Inflammatory macrophage treated with lipopolysaccharide for 1 hour (primary cell): ENCODE measurements around the gene DELE1.

ENCODE experiments used
- DNase-seq, 2 donors: peaks; one replicate each; pipeline ENCODE4 v3.0.0-alpha.2; 2020 to 2022

DELE1 gene, protein sequence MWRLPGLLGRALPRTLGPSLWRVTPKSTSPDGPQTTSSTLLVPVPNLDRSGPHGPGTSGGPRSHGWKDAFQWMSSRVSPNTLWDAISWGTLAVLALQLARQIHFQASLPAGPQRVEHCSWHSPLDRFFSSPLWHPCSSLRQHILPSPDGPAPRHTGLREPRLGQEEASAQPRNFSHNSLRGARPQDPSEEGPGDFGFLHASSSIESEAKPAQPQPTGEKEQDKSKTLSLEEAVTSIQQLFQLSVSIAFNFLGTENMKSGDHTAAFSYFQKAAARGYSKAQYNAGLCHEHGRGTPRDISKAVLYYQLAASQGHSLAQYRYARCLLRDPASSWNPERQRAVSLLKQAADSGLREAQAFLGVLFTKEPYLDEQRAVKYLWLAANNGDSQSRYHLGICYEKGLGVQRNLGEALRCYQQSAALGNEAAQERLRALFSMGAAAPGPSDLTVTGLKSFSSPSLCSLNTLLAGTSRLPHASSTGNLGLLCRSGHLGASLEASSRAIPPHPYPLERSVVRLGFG

DNA sequence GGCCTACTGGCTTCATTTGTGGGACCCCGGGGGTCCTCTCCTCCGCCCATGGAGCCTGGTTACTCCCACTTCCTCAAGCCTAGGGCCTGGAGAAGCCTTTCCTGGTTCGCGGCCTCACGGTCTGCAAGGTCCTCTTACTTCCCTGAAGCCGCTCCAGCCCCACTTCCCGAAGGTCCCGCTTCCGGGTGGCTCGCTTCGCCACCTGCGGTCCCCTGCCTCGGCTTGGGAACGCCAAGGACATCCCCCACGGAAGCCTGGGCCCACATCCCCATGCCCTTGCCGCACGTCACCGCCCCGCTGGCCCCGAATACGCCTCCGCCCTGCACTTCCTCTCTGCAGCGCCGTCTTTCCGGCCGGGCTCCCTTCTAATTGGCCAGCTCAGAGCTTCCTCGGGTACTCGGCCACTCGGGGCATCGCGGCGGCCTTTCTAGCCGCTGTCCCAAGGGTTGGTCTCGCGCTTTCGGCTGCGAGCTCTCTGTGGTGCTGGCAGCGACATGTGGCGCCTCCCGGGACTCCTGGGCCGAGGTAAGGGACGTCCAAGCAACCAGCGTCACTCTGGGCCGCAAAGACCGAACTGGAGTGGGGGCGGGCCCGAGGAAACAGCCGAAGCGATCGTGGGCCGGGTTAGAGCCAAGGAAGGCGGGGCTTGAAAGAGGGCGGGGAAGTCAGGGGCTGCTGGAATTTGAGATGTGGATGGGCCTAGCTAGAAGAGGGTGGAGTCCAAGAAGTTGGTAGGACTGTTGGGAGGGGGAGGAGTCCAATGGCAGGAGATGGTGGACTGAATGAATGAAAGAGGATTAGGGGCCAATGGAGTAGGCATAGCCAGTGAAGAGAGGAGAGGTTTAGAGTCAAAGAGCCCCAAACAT, at the start of gene DELE1:
Gene DELE1, plus strand, starts transcription at position 424 of the 866 bp plus-strand sequence. Its CDS starts 71 bp downstream, at position 495.
- peak; percentile 93 to 94 for DNase-seq

DNA sequence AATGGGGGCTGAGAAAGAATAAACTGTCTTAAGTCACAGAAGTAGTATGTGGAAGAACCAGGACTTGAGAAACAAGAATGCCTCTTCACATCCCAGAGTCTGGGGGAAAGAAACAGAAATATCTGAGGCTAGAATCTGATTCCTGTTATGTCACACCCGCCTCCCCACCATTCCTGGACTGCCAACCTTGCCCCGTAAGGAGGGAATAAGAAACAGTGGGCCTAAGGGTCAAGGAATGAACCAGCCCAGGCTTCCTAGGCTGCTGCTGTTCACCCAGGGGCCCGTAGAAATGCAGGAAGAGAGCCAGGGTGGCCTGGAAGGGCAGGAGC, 49.8 kb upstream of the DELE1 start:
- no peak for DNase-seq

DNA sequence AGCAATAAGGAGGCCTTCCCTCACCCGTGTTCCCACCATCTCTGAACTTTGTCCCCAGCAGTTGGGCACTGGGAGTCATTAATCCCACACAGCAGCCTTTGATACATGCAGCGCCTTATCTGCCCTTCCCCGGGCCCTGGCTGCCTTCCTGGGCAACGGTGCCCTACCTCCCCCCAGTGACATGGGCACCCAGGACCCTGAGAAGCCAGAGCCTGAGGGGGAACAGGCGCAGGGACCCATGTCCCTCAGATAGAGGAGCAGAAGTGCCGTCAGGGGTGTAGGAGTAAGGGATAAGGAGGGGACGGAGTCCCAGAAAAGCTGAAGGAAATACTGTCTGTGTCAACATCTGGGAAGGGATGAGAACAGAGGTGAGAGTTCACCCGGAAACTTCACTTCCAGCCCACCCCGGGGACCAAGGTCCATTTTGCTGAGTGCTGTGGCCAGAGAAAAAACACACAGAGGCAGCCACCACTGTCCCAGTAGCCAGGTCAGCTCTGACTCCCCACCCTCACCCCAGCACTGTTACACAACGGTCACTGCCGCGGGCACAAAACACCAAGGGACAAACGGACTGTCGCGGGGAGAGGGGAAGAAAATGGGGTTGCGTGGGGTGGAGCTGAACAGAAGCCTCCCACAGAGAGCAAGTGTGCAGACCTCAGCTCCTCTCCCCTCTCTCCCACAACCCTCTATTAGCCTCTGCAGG, 49.3 kb upstream of the DELE1 start:
- no peak for DNase-seq

DNA sequence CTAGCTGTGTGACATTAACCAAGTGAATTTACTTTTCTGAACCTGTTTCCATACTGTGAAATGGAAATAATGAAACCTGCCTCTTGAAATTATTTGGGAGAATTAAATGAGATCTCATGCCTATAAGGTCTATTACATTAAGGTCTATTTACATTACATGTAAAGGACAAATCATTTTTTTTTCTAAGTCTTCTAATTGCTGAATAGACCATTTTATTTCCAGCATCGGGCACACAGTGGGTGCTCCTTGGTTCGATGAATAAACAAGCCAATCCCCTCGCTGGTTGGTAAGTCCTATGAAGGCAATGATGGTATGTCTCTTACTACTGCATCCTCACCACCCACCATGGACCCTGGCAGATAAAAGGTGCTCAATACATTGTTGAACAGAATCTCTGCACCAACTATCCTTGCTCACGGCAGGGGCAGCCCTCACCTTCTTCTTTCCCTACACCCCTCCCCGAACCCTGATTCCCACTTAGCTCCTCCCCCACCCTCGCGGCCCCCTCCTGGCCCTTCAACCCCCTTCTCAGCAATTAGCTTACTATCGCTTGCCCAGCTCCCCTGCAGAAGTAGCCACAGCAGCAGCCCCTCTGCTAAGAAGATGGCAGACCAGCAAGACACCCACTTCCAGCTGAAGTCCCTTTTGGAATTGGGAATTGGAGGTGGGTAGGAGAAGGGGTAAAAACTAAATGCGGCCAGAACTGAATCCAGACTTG, 48.5 kb upstream of the DELE1 start:
- no peak for DNase-seq

DNA sequence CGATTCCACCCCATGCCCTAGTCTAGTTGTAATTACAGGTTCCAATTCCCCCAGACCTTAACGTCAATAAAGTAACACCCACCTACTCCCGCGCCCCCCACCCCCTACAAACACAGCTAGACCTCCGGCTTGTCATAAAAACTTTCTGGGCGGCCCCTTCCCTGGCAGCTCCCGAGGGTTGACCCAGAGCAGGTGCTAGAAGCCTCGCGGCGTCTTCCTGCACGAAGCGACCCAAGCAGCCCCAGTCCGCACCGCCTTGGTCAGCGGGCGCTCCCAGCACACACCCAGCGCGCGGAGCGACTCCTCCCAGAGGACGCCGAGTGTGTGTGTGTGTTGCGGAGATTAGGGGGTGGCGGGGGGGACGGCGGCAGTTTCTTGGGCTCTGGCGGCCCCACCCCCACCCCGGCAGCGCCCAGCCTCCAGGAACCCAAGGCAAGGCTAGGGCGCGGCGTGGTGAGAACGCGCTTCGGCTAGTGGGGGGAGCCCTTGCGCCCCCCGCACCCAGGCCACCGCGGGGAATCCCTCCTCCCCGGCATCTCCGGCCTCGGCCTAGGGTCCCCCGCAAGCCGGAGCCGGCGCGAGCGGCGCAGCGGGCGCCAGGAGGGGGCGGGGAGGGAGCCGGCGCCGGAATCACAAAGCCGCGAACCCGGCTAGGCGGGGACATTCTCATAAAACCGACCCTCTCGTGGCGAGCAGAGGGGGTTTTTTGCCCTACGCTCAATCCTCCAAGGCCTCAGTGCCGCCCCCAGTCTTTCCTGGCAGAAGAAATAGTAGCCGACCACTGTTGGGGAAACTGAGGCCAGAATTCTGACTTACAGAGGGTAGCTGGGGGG, 47.7 kb upstream of the DELE1 start:
- no peak for DNase-seq

DNA sequence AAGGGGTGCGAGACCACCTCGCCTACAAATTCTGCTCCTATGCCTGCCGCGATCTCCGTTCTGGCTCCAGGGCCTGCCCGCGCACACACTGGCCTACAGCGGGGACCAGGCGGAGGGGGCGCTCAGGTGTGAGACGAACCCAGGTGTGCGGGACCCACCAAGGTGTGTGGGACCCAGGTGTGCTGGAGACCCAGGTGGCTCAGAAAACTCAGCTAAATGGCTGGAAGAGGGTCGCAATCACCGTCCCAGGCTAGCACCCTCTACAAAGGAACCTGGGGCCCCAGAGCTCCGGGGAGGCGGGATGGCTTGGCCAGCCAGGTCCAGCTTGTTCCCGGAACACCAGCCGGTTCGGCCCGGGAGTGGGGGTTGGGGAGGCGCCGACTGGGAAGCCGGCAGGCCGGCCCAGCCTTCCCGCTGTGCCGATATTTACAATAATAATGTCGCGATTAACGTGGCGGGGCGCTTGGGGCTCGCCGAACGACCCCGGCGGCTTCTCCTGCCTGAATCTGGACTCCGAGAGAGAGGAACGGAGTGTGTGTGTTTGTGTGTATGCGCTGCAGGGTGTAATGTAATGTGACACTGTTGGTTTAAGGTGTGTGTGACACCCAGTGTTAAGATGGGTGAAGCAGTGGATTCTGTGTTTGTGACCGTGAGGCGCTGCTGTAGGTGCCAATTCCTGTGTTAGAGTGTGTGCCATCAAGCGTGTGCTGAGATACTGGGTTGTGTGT, 46.9 kb upstream of the DELE1 start:
- DNase-seq: no peak

DNA sequence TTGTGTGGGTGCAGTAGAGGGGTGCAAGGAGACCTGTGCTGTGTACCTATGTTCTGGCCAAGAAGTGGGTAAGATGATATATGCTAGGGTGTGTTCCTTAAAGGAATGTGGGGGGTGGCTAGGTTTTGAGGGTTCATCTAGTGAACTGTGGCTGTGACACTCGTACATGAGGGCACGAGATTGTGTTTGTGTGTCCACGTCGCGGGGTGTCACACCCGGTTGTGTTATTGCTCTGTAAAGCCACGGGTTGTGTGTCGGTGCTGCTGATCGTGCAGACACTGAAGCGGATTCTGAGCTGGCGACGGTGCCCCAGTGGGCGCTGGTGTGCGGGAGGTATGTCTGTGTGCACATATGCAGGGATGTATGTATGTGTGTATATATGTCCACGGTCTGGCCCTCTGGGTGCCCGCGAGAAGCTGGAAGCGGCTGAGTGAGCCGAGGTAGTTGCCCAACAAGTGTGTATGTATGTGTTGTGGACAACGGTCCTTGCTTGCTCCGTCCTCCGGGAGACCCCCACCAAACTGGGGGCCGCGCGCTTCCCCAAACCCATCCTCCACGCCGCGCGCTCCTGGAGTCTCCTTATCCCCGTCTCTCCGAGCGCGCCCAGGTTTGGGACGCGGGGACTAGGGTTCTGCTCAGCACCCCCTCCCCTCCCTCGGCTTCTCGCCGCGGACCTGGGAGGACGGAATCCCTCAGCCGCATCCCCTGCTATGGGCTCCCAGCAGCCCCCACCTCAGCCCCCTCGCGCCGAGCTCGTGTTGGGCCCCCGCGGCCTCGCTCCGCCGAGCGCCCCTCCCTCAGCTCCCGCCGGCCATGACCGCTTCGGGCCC, 46.1 kb upstream of the DELE1 start:
- DNase-seq: no peak

DNA sequence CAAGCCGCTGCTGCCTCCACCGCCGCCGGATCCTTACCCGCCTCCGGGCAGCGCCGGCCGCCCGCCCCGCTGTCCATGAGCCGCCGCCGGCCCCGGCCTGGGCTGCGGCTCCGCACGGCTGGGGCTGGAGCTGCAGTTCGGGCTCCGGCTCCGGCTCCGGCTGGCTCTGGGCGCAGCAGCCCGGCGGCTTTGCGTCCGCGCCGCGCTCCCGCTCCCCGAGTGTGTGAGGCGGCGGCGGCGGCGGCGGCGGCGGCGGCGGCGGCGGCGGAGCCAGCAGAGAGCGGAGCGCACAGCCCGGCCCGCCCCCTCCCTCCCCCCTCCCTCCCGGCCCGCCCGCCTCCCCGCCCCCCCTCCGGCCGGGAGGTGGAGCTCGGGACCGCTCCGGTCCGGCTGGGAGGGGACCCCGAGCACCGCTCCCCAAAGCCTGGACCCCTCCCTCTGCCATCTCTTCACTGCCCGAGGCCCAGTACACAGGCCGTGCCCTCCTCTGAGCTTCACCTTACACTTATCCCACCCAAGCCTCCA, 45.4 kb upstream of the DELE1 start, which contains the start of gene PCDH1:
Gene PCDH1, minus strand, starts transcription at position 225 of the 525 bp plus-strand sequence. Its CDS starts 148 bp downstream, at position 77.
- DNase-seq: no peak

DNA sequence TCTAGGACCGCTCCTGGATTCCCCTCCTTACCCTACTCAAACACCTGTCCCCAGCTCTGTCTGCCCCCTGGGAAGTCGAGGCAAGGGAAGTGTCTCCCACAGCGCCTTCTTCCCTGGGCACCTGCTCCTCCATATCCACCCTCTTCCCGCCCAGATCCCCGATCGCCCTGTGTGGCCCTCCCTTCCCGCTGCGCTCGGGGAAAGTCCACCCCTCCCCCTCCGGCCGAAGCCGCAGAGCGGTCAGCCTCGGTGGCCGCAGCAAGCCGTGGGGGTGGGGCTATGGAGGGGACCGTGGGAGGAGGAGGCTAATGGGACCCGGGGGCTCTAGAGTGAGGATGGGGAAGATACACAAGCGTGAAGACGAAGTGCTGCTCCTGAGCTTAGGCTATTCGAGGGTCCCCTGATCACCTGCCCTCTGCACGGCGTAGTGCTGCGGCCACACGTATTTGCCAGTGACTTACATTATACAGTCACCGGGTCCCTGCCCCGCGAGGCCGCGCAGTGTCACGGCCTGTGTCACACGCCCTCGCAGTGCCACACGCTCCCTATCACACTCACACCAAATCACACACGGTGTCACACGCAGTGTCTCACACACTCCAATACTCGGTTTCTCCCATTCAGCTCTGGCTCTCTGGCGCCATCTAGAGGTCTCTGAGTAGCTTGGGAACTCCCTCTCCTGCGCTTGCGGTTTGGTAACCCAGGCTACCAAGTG, 44.8 kb upstream of the DELE1 start:
- DNase-seq: peak; percentile 80 to 97

DNA sequence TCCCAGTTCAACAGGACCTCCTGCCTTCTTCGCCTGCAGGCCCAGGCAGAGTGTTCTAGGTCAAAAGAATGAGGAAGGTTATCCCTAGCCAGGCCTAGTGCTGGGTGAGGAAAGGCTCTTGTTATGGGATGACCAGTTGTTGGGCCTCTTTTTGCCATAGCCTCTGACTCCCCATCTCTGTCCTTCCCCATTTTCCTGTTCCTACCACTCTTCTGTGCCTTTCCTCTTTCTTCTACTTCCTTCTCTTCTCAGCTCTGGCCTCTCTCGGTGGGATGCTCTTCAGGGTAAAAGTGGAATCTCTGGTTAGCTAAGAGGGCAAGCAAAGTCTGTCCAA, 44.3 kb upstream of the DELE1 start:
- DNase-seq: no peak

DNA sequence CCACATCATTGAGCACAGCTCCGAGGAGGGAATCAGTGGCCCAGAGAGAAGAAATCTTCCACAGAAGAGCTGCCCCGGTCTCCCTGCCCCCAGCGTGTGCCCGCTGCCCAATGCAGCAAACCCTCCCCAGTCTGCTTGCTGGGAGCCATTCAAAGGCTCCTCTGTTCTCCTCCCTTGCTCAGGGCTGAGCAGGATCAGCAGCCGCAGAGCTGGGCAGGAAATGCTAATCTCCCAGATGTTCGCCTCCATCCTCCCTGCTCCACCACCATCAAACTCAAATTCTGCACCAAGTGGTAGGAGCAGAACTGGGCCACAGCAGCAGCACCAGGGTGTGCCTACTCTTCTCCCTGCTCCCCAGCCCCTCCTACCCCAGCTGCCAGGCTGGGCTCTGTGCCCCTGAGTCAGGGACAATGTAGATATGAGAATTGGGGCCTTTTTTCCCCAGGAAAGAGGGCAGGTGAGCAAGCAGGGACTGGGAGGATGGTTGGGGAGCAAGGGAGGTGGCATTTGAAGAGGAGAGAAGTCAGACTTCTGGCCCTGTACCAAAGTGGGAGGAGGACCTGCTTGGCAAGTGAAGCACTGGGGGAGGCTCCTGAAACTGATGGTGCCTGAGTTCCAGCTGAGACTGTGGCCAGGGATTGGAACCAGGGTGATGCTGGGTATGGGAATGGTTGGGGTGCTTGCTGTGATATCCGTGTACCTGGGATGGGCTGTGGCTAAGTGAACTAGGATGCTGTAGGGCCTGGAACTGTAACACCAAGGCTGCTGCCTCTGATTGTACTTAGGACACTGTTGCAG, 43.5 kb upstream of the DELE1 start:
- no peak for DNase-seq

DNA sequence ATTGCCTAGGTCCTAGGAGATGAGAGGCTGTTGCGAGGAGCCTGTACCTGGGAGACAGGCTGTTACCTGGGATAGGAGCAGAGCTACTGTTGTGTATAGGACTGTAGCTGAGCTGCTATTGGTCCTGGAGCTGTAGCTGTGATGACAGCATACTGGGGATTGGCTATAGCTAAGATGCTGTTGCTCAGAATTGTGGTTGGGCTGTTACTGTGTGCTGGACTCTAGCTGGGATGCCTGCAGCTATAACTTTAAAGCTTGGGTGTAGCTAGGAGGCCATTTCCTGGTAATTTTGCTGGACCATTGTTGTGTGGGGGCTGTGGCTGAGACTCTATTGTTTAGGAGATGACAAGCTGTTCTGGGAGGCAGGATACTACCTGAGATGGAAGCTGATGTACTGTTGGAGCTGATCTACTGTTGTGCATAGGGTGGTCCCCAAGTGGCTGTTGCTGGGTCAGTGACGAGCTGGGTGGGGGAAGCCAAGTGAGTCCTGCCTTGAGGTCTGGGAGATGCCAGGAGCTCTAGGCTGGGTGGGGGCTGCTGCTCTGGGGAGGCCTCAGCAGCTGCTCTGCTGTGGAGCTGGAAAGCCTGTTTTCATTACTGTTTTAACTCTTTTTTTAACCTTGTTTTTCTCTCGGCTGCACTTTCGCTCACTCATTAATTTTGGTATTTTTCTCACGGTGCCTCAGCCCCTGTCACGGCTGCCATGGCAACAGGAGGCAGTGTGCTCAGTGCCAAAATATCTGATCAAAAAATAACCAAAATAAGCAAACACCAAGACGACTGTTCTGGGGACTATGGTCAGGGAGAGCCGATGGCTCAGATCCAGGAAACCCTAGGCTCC, 42.5 kb upstream of the DELE1 start:
- no peak for DNase-seq

DNA sequence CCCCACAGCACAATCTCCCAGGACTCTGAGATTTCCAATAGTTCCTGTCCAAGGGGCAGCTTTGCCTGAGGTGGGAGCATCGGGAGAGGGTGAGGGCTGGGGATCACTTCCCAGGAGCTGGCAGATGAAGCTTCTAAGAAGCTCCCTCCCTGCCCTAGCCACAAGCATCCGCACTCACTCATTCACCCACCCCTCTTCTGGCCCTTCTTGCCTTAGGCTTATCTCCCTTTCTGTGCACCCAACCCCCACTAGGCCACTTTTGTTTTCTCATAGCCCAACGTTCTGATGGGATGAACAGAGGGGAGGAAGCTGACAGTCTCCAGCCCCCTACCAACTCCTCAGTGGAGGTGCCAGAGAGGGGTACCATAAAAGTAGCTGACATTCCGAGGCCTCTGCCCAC, 41.8 kb upstream of the DELE1 start:
- no peak for DNase-seq

DNA sequence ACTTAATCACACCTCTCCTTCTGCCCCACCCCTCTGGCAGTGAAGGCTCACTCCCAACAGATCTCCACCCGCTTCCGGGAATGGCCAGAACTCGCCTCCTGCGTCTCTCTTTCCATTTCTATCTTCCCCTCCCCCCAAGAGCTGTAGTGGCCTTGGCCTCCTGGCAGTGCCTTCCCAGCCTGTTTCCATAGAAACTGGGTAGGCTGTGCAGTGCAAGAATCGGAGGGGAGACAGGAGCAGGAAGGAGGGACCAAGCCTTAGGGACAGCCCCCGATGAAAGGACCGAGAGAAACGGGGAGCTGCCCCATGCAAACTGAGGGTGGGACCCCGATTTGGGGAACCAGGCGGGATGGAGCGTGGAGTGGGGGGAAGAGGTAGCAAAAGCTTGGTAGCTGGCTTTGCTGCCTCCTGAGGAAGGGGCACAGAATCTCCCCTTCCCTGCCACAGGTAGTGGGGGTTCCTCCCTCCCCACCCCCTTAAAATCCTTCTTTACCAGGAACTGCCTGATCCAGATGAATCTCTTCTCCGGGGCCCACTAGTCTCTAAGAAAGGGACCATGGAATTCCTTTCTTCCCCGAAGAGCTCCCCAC, 41.0 kb upstream of the DELE1 start:
- no peak for DNase-seq

DNA sequence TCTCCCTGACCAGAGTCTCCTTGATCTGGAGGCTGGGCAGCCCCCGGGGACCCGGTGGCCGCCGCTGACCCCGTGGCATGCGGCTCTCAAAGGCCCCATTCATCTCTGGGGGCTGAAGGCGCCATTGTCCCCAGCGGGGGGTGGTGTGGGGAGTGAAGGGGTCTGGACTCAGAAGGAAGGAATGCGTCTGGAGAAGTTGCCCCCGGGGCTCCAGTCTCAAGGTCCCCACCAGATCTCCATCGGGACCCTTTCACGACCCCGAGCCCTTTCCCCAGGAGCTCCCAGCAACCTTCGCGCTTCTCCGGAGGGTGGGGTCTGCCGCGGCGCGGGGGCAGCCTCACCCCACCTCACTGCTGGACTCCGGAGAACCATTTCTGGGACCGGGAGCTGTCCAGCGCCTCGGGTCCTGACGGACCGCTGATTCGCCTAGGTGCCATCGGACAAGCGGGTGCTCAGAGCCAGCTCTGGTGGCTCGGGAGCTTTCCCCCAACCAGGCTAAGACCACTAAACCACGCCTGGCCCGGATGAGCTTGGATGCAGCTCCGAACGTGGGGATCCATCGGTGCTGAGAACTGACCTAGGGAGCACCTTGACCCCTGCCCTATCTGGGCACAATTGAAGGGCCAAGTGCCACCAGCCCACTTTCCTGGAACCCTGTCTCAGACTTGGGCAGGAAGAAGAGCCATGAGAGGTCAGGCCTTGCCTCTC, 40.3 kb upstream of the DELE1 start:
- DNase-seq: peak in 1 of 2 donors; percentile 20

DNA sequence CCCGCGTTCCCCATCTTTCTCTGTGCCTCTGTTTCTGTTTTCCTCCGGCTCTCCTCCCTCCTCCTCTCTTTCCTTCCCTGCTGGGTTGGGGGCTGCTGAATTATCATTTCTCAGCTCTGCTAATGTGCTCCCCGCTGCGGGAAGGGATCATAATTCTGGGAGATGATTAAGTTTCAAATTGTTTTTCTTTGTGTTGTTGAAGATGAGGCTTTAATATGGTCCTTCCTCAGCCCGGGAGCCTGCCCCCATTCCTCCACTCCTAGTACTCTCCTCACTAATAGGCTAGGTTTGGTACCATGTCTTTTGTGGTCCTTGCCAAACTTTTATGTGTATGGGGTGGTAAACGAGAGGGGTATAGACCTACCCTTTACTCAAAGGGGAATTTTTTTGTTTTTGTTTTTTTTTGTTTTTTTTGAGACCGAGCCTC, 39.8 kb upstream of the DELE1 start:
- no peak for DNase-seq
